Activated CD4-positive, alpha-beta T cell treated with anti-CD3 and anti-CD28 coated beads, Interleukin-2, amount 50 U/mL, for 4 hours (primary cell): ENCODE results near the gene STX17.

Experiments used
- DNase-seq, 2 experiments: peaks; one replicate each; pipeline ENCODE4 v3.0.0-alpha.2; 2020

The STX17 gene

DNA sequence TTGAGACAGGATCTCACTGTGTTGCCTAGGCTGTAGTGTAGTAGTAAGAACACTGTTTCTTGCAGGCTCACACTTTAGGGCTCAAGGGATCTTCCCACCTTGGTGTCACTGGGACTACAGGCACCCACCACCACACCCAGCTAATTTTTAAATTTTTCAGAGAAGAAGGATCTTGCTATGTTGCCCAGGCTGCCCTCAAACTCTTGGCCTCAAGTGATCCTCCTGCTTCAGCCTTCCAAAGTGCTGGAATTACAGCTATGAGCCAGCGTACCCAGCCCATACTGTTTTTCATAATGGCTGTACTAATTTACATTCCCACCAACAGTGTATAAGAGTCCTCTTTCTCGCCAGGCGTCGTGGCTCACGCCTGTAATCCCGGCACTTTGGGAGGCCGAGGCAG is 5.1 kb downstream of the STX17 start:
- no peak for DNase-seq

GRCh38 chr9:99916650-99917049 is 10.2 kb downstream of the STX17 start:
- no peak for DNase-seq

DNA sequence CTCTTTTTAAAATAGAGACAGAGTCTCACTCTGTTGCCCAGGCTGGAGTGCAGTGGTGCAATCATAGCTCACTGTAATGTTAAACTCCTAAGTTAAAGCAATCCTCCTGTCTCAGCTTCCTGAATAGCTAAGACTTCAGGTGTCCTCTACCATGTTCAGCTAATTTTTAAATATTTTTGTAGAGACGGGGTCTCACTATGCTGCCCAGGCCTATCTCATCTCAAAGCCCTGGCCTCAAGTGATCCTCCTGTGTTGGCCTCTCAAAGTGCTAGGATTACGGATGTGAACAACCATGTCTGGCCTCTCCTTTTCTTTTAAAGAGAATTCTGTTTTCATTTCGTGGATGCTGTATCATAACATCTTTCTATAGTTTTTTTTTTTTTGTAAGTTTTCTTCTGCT is 11.7 kb downstream of the STX17 start:
- DNase-seq: no peak

DNA sequence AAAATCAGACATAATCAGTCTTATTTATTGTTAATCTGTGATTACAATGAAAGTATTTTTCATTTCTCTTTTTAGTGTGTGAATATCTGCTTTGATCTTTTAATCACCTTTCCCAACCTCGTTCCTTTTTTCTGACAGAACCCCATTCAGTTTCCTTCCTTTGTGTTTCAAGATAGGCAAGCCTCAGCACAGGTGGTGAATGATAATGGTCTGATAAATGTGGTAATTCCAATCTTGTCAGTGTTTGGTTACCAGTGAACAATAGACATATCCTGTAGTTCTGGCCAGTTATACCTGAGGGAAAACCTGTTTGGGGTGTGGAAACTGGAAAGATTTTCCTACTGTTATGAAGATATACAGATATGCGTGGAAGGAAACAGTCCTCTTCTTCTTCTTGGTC is 13.5 kb downstream of the STX17 start:
- no peak for DNase-seq

GRCh38 chr9:99921875-99922710 is 15.6 kb downstream of the STX17 start:
- DNase-seq: no peak

- no peak for DNase-seq
Measured at GRCh38 chr9:99922711-99923030, 16.2 kb downstream of the STX17 start.

DNA sequence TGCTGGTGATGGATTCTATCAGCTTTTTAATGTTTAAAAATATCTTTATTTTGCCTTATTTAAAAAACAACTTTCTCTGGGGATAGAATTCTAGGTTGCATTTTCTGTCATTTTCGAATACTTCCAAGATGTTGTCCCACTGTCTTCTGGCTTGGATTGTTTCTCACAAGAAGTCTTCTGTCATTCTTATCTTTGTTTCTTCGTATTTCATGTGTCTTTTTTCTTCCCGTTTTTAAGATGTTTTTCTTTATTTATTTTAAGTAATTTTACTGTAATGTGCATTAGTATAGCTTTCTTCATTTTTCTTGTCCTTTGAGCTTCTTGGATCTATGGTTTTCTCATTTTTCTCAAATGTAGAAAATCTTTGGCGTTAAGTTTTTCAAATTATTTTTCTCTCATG is 19.1 kb downstream of the STX17 start:
- no peak for DNase-seq

- no peak for DNase-seq
Measured at GRCh38 chr9:99929652-99930051, 23.2 kb downstream of the STX17 start.

DNA sequence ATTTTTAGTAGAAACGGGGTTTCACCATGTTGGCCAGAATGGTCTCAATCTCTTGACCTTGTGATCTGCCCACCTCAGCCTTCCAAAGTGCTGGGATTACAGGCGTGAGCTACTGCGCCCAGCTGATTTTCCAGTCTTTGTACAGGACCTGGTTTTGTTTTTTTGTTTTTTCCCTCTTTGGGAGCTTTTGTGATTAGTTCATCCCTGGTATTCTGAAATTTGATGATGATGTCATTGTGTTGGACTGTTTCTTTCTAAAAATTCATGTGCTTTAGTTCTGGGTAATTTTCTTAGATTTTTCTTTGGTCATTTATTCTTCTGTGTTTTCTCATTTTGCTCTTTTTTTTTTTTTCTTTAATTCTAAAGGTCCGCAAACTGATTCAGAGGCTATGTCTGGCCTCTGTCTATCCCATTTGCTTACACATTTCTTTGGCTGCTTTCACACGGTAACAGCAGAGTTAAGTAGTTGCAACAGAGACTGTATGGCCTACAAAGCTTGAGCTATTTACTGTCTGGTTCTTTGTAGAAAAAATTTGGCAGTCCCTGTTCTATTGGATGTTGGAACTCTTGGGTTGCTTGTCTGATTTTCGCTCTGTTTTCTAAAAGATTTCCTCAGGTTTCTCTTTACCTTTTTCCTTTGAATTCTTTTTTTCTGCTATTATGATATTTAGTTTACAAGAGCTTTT is 24.8 kb downstream of the STX17 start:
- no peak for DNase-seq

GRCh38 chr9:99936947-99937587 is 30.6 kb downstream of the STX17 start:
- DNase-seq: no peak

DNA sequence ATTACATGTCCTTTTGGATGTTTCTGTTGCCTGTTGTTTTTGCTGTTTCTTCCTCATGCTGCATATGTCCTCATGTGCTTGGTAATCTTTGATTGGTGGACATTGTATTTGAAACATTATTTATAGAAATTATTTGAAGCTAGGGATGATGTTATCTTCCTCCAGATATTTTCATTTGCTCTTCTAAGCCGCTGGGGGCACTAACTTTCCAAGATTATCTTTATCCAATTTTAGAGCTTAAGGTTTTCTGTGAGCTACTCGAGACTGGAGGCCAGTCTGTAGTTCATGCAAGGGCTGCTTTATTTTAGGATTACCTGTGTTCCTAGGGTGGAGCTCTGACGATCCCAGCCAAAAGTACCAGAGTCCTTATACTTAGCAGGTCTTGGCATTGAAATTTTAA is 40.9 kb downstream of the STX17 start:
- no peak for DNase-seq

- no peak for DNase-seq
Measured at GRCh38 chr9:99948482-99948881, 42.0 kb downstream of the STX17 start.

- no peak for DNase-seq
Measured at GRCh38 chr9:99948896-99949295, 42.4 kb downstream of the STX17 start.

GRCh38 chr9:99953861-99954507 is 47.5 kb downstream of the STX17 start:
- DNase-seq: no peak

- no peak for DNase-seq
Measured at GRCh38 chr9:99954819-99955218, 48.4 kb downstream of the STX17 start.

DNA sequence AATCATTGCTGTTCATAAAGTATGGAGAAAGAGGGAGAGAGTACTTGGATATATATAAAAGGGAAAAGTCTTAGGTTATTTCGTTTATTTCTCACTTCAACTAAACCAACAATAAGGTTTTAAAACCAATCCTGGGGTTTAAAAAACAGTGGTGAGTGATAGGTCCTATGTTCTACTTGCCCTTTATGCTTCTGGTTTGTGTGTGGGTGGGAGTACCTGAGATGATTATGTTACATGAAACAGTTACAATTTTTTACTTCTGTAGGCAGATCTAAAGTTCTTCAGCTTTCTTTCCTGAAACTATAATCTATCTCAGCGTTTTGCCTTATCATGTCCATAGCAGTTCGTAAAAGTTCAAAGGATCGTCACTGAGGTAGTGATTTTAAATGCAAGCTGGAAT is 49.2 kb downstream of the STX17 start:
- no peak for DNase-seq

- no peak for DNase-seq
Measured at GRCh38 chr9:99962680-99963261, 56.3 kb downstream of the STX17 start.

- DNase-seq: no peak
Measured at GRCh38 chr9:99964336-99964735, 57.9 kb downstream of the STX17 start.

- DNase-seq: no peak
Measured at GRCh38 chr9:99966001-99966400, 59.5 kb downstream of the STX17 start.

DNA sequence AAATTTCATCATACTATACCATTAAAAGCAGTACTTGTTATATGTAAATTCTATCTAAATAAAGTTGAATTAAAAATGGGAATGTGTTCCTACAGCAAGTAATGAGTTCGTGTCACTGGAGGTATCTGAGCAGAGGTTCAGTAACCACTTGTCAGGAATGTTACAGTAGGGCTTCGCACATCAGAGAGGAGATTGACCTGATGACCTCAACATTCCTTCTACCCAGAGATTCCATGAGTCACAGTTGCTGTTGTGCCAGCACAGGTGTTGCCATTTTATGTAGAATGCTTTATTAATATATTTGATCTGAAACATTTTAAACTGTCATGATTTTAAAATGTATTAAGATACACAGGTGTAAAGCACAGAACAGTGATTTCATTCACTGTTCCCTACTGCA is 60.3 kb downstream of the STX17 start:
- no peak for DNase-seq

- no peak for DNase-seq
Measured at GRCh38 chr9:99967457-99967856, 61.0 kb downstream of the STX17 start.

- DNase-seq: no peak
Measured at GRCh38 chr9:99970481-99970880, 64.0 kb downstream of the STX17 start.

DNA sequence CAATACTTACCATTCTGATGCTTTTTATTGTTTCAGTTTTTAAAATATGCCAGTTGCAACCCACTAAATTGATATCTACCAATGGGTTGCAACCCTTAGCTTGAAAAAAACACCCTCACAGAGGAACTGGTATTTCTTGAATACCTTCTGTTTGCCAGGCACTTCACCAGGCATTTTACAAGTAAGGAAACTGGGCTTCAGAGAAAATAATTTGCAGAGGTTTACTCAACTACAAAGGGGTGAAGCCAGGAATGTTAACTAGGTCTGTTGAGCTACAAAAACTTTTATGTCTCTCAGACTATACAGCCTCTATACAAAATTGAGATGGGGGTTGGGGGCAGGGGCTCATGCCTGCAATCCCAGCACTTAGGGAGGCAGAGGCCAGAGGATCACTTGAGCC is 65.0 kb downstream of the STX17 start:
- no peak for DNase-seq
